GM12891 (cell line): ENCODE results near the gene MORF4L1. TPM values are rescaled to one million over a fixed set of nuclear protein-coding genes. Genes with fewer than 3 reads are reported as not detected.
"Not testable (repeated sequence)": the region's sequence is repeated elsewhere in the genome, so short reads cannot be mapped to it uniquely, and the experiment has no call there.

Experiments used
- DNase-seq: peaks from one replicate; pipeline ENCODE4 v3.0.0; 2011; ENCODE audit warnings: low spot score; ENCODE audit not compliant: insufficient read length
- FAIRE-seq: peaks from 2 replicates; lab custom pipeline; 2011; peaks lifted over from hg19 to GRCh38; lab: Jason Lieb, UNC
- PAX5 ChIP-seq: IDR thresholded peaks from 2 replicates; pipeline ENCODE4 v1.6.1; 2011; ENCODE audit warnings: low read length, moderate library complexity, mild to moderate bottlenecking; ENCODE audit not compliant: insufficient read depth, severe bottlenecking
- POLR2A ChIP-seq: IDR thresholded peaks from 2 replicates; pipeline ENCODE4 v1.6.1; 2011; ENCODE audit warnings: low read depth, low read length, control low read depth
- POLR2AphosphoS5 ChIP-seq: IDR thresholded peaks from 2 replicates; pipeline ENCODE4 v1.6.1; 2011; ENCODE audit warnings: low read depth, low read length, control low read depth
- POU2F2 ChIP-seq: IDR thresholded peaks from 2 replicates; pipeline ENCODE4 v1.6.1; 2011; ENCODE audit warnings: low read depth, mild to moderate bottlenecking, control low read depth, low read length, moderate library complexity
- SPI1 ChIP-seq: IDR thresholded peaks from 2 replicates; pipeline ENCODE4 v1.6.1; 2011; ENCODE audit warnings: low read depth, low read length, control low read depth
- TAF1 ChIP-seq: IDR thresholded peaks from 2 replicates; pipeline ENCODE4 v1.6.1; 2011; ENCODE audit warnings: low read depth, low read length, control low read depth
- polyA plus RNA-seq: library from polyadenylated mRNA; unstranded; fragments of >200 nt; gene quantifications from one replicate; pipeline ENCODE4 v1.2.1, GENCODE V29; 2012; ENCODE audit warnings: low read depth, missing spikeins, inconsistent platforms; ENCODE audit not compliant: missing spikeins

The MORF4L1 gene, protein sequence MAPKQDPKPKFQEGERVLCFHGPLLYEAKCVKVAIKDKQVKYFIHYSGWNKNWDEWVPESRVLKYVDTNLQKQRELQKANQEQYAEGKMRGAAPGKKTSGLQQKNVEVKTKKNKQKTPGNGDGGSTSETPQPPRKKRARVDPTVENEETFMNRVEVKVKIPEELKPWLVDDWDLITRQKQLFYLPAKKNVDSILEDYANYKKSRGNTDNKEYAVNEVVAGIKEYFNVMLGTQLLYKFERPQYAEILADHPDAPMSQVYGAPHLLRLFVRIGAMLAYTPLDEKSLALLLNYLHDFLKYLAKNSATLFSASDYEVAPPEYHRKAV
- 287 TPM for polyA plus RNA-seq

GRCh38 chr15:78872155-78872971 lies at the start of gene MORF4L1:
Gene MORF4L1 (plus strand): TSS chr15:78872890. CDS start chr15:78873018, 128 bp downstream.
- TF ChIP-seq TAF1 (peak; percentile 30; the same call in 1 of the 2 replicates), SPI1 (no peak), PAX5 (peak; percentile 44)
- DNase-seq (peak; percentile 90), FAIRE-seq (peak; percentile 96)

DNA sequence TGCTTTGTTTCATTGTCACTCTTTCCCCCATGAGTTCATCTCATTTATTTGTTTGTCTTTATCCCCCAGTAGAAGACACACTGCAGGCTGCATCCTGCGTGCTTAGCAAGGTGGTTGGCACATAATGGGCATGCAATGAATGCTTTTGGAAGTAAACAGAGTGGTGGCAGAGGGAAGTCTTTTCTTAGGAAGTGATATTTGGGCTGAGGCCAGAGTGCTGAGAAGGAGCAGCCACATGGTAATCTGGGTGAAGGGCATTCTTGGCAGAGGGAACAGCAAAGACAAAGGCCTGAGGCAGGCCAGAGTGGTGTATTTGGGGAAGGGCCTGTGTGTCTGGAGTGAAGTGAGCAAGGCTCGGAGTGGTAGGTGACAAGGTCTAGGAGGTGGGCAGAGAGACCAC lies 43.8 kb upstream of the MORF4L1 start:
- TF ChIP-seq POLR2A (no peak), SPI1 (no peak), POU2F2 (no peak), POLR2AphosphoS5 (no peak), PAX5 (no peak), TAF1 (no peak)
- no peak for FAIRE-seq
- no peak for DNase-seq

GRCh38 chr15:78830514-78831228 lies 42.0 kb upstream of the MORF4L1 start:
- DNase-seq (no peak), FAIRE-seq (no peak)

GRCh38 chr15:78831229-78832207 lies 41.2 kb upstream of the MORF4L1 start:
- no peak for DNase-seq
- TF ChIP-seq POLR2AphosphoS5 (no peak), TAF1 (no peak), SPI1 (no peak), PAX5 (no peak), POLR2A (no peak), POU2F2 (no peak)
- no peak for FAIRE-seq

More at GRCh38 chr15:78830514-78831228, 42.0 kb upstream of the MORF4L1 start:
- TF ChIP-seq TAF1, result no peak

DNA sequence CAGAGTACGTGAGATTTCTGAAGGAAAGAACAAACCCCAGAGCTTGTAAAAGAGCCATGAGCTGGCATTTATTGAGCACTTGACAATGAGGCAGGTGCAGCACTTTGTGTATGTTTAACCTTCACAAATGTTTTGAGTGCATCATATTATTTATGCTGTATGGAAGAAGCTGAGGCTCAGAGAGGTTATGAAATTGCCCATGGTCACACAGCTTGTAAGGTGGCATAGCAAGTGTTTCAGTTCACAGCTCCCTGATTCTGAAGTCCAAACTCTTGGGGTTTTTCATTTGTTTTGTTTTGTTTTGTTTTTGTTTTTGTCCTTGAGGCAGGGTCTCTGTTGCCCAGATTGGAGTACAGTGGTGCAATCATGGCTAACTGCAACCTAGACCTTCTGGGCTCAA lies 36.4 kb upstream of the MORF4L1 start:
- no peak for FAIRE-seq
- DNase-seq, result no peak
- TF ChIP-seq PAX5 (no peak), POU2F2 (no peak), POLR2A (no peak), SPI1 (no peak), TAF1 (no peak)

GRCh38 chr15:78837131-78837530 lies 35.6 kb upstream of the MORF4L1 start:
- no peak for TF ChIP-seq POU2F2
- FAIRE-seq (no peak), DNase-seq (no peak)

DNA sequence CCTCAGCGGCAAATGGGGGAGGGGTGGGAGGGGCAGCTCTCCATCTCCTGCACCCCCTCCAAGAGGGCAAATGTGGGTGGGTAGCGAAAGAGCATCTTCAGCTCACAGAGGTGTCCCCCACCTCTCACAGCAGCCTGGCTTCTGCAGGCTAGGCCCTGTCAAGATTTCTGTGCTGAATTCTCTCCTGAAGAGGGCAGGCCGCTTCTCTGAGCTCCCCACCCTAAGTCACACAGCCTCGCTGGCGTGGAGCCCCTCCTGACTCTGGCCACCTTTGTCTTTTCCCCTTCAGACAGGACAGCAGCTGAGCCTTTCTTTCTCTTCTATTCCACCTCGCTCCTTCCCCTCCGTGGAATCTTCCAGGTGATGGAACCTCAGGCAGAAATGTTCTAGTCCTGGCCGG lies 35.1 kb upstream of the MORF4L1 start:
- DNase-seq (no peak), FAIRE-seq (no peak)
- no peak for TF ChIP-seq POLR2AphosphoS5
- TF ChIP-seq POU2F2, result no peak
- TF ChIP-seq PAX5, result no peak
- no peak for TF ChIP-seq SPI1
- TF ChIP-seq TAF1, result no peak
- no peak for TF ChIP-seq POLR2A

- FAIRE-seq (no peak), DNase-seq (no peak)
- TF ChIP-seq POU2F2 (no peak), TAF1 (no peak), POLR2AphosphoS5 (no peak), SPI1 (no peak), PAX5 (no peak), POLR2A (no peak)
These were observed 34.2 kb upstream of the MORF4L1 start for GRCh38 chr15:78838489-78838888.

DNA sequence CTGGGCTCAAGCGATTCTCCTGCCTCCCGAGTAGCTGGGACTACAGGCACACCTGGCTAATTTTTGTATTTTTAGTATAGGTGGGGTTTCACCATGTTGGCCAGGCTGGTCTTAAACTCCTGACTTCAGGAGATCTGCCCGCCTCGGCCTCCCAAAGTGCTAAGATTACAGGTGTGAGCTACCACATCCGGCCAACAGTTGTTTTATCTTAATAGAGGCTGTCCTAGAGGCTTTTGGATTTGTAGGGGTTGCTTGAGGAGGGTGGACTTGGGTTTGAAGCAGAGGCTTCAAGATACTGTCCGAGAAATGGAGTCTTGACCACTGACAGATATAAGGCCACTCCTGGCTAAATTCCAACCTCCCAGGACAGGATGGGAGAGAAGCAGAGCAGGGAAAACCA lies 33.5 kb upstream of the MORF4L1 start:
- DNase-seq, FAIRE-seq: not testable (repeated sequence)

DNA sequence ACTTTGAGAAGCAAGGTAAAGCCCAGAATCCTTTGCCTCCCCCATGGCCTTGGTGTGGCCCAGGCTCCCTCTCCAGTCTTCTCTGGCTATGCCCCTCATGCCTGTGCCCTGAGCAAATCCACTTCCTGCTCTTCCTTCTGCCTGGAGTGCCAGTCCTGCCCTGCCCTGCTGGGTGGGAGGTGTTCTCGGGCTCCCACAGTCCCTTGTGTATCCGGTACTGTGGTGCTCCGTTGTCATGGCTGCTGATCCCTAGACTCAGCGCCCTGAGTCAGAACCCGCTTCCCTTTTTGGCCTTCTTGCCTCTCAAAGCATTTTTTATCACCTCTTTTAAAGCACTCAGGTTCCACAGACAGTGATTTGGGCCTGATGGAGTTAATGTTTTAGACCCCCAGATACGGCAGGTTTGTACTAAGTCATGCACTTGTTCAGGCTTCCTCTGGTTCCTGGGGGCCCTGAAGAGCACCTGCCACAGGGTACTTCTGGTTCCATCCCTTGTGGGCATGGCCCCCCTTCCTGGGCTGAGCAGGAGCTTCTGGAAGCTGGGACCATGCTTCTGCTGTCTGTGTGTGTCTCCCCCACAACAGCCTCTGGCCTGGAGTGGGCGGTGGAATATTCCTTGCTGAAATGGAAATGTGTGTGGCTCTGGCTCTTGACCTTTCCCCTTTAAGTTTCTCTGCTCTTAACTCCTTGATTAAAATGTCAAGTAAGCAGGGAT lies 31.9 kb upstream of the MORF4L1 start:
- no peak for DNase-seq
- no peak for FAIRE-seq
- no peak for TF ChIP-seq POU2F2
- peak; percentile 43 for TF ChIP-seq SPI1
